ENCODE results near the gene OPRM1. TPM values are rescaled to one million over a fixed set of nuclear protein-coding genes. Genes with fewer than 3 reads are reported as not detected.

Gene OPRM1
- total RNA-seq, 1 donor from 2014 or later, result not detected

DNA sequence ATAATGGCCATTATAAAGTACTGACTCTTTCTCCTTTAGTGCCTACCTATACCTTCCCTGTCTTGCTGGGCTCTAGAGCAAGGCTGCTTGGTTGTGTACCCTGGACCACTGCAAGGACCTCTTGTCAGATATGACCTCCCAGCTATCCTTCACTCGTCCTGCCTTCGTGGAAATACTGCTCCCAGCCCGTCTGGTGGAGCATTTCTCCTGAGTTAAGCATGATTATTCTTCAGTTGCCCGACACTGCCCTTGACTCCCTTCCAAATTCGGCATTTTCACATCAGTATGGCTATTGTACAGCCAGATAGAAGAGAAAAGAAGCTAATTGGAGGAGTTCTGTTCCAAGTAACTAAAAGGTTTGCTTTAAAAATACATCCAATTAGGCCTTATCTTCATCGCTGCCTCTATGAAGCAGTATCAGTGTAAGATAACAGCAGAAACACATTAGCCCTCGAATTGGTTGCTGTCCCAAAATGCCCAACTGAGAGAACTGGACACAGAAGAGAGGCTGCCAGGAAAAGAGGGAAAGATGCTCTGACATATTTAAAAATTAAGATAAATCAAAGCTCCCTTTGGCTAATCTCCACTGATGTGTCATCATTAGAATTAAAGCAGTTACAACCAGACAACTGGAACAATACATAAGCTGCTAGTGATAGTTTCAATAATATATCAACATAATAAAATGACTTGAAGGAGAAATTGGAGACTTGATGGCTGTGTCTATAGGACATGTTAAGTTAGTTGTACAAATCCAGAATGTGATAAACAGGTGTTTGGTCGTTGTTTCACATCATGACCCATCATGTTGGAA, 54.4 kb downstream of the OPRM1 start:
- no peaks in the 10 kb centered on the region for H3K36me3 Mint-ChIP-seq (ENCODE audit: low read depth, unreplicated experiment)

DNA sequence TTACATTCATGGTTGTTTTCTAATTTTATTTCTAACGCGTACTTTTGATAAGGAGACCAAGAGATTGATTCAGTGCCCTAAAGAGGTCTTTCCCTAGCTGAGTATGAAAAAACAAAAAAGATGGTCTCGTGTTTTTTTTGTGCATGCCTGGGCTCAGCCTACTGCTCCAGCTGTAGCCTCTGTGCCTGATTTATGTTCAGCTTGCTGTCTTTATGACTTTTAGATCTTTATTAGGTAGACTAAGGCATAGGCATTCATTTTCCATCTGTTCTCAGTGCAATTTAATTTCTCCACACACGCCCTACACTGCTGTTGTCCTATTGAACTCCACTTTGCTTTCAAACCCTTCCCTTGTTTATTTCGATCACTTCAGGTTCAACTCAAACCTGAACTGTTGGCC, 56.5 kb downstream of the OPRM1 start:
- Mint-ChIP-seq H3K36me3 (ENCODE audit: low read depth, unreplicated experiment) (no peaks in the 10 kb centered on the region), H3K4me1 (ENCODE audit: unreplicated experiment) (no peaks in the 10 kb centered on the region), H3K4me3 (ENCODE audit: unreplicated experiment) (no peak overlapping the region), H3K27ac (ENCODE audit: unreplicated experiment) (no peak overlapping the region), H3K9me3 (ENCODE audit: unreplicated experiment) (no peaks in the 10 kb centered on the region), H3K27me3 (ENCODE audit: unreplicated experiment) (no peaks in the 10 kb centered on the region)
- no peak for DNase-seq (ENCODE audit: low spot score)
- TF ChIP-seq, protein P1, sequence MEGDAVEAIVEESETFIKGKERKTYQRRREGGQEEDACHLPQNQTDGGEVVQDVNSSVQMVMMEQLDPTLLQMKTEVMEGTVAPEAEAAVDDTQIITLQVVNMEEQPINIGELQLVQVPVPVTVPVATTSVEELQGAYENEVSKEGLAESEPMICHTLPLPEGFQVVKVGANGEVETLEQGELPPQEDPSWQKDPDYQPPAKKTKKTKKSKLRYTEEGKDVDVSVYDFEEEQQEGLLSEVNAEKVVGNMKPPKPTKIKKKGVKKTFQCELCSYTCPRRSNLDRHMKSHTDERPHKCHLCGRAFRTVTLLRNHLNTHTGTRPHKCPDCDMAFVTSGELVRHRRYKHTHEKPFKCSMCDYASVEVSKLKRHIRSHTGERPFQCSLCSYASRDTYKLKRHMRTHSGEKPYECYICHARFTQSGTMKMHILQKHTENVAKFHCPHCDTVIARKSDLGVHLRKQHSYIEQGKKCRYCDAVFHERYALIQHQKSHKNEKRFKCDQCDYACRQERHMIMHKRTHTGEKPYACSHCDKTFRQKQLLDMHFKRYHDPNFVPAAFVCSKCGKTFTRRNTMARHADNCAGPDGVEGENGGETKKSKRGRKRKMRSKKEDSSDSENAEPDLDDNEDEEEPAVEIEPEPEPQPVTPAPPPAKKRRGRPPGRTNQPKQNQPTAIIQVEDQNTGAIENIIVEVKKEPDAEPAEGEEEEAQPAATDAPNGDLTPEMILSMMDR (IDR thresholded peaks at IDR 0.05; ENCODE audit: unreplicated experiment), result no peak

More for the DNA sequence above, 54.4 kb downstream of the OPRM1 start:
- Mint-ChIP-seq H3K4me1 (ENCODE audit: unreplicated experiment) (no peaks in the 10 kb centered on the region), H3K27ac (ENCODE audit: unreplicated experiment) (no peak overlapping the region), H3K4me3 (ENCODE audit: unreplicated experiment) (no peak overlapping the region), H3K27me3 (ENCODE audit: unreplicated experiment) (no peaks in the 10 kb centered on the region), H3K9me3 (ENCODE audit: unreplicated experiment) (no peaks in the 10 kb centered on the region)
- DNase-seq (ENCODE audit: low spot score), result no peak
- TF ChIP-seq, protein P1 (IDR thresholded peaks at IDR 0.05; ENCODE audit: unreplicated experiment), result no peak

DNA sequence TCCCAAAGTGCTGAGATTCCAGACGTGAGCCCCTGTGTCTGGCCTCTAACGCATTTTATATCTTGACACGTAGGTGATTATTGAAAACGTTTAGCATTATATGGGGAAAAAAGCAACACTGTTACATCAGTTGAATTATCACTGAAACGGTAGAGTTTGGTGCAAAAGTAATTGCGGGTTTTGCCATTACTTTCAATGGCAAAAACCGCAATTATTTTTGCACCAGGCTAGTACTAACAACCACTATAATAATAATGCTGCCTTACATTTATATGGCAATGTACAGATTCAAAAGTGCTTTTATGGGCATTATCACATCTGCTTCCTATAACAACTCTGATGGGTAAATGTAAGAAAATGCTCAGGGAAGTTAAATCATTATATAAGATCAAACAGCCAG, 57.3 kb downstream of the OPRM1 start:
- no peaks in the 10 kb centered on the region for H3K9me3 Mint-ChIP-seq (ENCODE audit: unreplicated experiment)
- no peak for DNase-seq (ENCODE audit: low spot score)
- TF ChIP-seq, protein P1 (IDR thresholded peaks at IDR 0.05; ENCODE audit: unreplicated experiment), result no peak
- H3K36me3 Mint-ChIP-seq (ENCODE audit: low read depth, unreplicated experiment), result no peaks in the 10 kb centered on the region
- H3K27me3 Mint-ChIP-seq (ENCODE audit: unreplicated experiment), result no peaks in the 10 kb centered on the region
- H3K27ac Mint-ChIP-seq (ENCODE audit: unreplicated experiment), result no peak overlapping the region
- H3K4me3 Mint-ChIP-seq (ENCODE audit: unreplicated experiment), result no peak overlapping the region
- H3K4me1 Mint-ChIP-seq (ENCODE audit: unreplicated experiment), result no peaks in the 10 kb centered on the region

DNA sequence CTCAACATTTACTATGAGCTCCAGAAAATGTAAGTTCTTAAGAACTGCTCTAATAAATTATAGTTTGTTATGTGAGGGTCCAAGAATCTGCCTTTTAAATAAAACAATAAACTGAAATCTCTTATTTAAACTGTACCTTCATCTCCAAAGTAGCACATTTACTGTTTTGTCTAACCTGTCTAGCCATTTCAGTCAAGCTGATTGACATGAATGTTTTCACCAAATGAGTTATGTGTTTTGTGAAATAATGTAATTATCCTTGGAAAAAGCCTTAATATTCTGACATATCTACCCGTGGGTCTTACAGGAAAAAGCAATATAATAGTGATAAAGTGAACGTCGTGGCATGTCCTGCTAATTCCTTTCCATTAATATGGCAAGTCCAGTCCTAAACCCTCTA, 57.8 kb downstream of the OPRM1 start:
- no peaks in the 10 kb centered on the region for H3K4me1 Mint-ChIP-seq (ENCODE audit: unreplicated experiment)
- TF ChIP-seq, protein P1 (IDR thresholded peaks at IDR 0.05; ENCODE audit: unreplicated experiment), result no peak
- no peak overlapping the region for H3K27ac Mint-ChIP-seq (ENCODE audit: unreplicated experiment)
- H3K36me3 Mint-ChIP-seq (ENCODE audit: low read depth, unreplicated experiment), result no peaks in the 10 kb centered on the region
- DNase-seq (ENCODE audit: low spot score), result no peak
- no peaks in the 10 kb centered on the region for H3K27me3 Mint-ChIP-seq (ENCODE audit: unreplicated experiment)
- H3K9me3 Mint-ChIP-seq (ENCODE audit: unreplicated experiment), result no peaks in the 10 kb centered on the region
- H3K4me3 Mint-ChIP-seq (ENCODE audit: unreplicated experiment), result no peak overlapping the region

DNA sequence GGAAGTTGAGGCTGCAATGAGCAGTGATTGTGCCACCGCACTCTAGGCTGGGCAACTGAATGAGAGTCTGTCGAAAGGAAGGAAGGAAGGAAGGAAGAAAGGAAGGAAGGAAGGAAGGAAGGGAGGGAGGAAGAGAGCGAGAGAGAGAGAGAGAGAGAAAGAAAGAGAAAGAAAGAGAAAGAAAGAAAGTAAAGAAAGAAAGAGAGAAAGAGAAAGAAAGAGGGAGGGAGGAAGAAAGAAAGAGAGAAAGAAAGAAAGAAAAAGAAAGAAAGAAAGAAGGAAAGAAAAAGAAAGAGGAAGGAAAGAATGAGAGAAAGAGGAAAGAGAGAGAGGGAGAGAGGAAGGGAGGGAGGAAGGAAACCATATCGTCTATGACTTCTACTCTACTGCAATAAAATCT, 60.2 kb downstream of the OPRM1 start:
- Mint-ChIP-seq H3K4me1 (ENCODE audit: unreplicated experiment) (no peaks in the 10 kb centered on the region), H3K27me3 (ENCODE audit: unreplicated experiment) (no peaks in the 10 kb centered on the region)

More for the DNA sequence above, 60.2 kb downstream of the OPRM1 start:
- Mint-ChIP-seq H3K27ac (ENCODE audit: unreplicated experiment) (no peak overlapping the region), H3K9me3 (ENCODE audit: unreplicated experiment) (no peaks in the 10 kb centered on the region), H3K36me3 (ENCODE audit: low read depth, unreplicated experiment) (no peaks in the 10 kb centered on the region), H3K4me3 (ENCODE audit: unreplicated experiment) (no peak overlapping the region)
- DNase-seq (ENCODE audit: low spot score), result no peak
- TF ChIP-seq, protein P1 (IDR thresholded peaks at IDR 0.05; ENCODE audit: unreplicated experiment), result no peak

All from endothelial cell (in vitro differentiated cells).